GM19099 (cell line): ENCODE data around the gene SMIM23.

Source experiments
- POLR2A ChIP-seq: IDR thresholded peaks from 3 replicates; pipeline ENCODE4 v1.6.1; 2011; ENCODE audit warnings: low read depth; ENCODE audit not compliant: insufficient read length; ENCODE audit errors: extremely low read depth

The SMIM23 gene

DNA sequence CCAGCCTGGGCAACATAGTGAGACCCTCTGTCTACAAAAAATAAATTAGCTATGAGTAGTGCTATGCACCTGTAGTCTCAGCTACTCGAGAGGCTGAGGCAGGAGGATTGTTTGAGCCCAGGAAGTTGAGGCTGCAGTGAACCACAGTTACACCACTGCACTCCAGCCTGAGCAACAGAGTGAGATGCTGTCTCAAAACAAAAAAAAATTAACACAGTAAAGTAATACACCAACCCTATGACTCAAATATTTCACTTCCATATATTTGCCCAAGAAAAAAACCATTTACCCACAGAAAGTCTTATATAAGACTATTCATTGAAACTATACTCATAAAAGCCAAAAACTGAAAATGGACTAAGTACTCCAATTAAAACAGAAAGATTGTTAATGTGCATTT lies 16.2 kb downstream of the SMIM23 start:
- TF ChIP-seq POLR2A = no peak

DNA sequence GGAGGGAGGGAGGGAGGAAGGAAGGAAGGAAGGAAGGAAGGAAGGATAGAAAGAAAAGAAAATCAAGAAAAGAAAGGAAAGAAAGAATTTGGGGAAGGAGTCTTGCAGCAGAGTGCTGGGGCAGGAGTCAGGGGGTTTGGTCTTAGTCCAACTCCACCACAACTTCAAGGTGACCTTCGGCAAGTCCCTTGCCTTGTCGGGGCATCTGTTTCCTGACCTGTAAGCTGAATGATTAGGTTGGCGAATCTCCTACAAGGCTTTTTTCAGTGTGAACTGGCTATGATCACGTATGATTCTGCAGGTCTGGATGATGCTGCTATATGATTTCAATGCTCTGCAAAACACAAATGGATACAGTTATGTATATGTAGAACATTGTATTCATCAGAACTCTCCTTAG lies 20.1 kb downstream of the SMIM23 start:
- TF ChIP-seq POLR2A = no peak

DNA sequence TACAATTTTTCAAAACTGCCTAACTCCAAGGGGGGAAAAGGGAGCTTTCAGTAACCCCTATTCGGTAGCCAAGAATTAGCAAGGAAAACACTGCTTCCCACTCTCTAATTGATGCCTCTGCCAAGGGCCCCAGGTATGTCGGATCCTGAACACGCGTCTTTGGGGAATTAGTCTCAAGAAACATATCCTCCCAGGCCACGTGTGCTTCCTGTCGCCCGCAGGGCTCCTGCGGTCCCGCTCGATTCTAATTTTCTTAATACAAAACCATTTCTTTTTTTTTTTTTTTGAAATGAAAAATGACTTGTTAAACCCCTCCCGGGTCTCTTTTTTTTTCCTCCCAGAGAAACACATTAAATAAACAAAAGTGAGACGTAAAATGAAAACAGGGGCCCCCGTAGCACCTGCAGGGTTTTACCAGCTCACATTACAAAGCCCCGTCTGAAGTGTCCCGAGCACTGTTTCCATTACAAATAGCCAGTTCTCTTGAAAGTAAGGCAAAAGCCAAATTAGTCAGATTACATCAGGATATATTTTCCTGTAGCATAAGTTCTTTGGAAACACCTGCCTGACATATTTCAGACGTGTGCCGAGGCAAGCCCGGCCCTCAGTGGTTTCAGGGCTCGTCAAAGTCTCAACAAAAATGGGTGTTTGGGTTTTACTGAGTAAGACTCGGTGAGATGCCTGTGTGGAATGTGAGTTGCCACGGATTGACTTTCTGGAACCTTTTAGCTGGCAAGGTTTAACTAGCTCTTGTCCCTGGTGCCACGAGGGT lies 21.5 kb downstream of the SMIM23 start:
- TF ChIP-seq POLR2A = no peak

DNA sequence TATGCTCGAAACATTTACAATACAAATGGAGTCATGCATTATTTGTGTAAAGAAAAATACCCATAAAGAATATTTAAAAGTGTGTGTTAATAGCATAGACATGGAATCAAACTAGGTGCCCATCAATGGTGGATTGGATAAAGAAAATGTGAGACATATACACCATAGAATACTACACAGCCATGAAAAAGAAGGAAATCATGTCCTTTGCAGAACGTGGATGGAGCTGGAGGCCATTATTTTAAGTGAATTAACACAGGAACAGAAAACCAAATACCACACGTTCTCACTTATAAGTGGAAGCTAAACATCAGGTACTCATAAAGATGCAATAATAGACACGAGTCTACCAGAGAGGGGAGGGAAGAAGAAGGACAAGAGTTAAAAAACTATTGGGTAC lies 22.8 kb downstream of the SMIM23 start:
- no peak for TF ChIP-seq POLR2A

DNA sequence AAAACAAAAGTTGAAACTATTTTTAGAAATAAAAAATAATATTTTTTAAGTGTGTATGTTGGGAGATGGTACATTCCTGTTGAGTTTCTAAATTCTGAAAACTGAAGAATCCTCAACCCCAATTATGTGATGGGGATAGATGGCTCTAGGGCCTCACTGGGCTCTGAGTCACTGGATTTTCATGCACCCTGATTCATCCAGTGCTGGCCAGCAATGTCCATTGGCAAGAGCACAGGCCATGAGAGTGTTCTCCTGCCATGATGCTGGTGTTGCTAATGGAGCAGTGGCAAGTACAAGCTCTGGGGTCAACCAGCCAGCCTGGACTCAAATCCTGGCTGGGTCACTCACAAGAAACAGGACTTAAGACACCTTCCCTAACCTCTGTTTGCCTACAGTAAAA lies 23.3 kb downstream of the SMIM23 start:
- no peak for TF ChIP-seq POLR2A

DNA sequence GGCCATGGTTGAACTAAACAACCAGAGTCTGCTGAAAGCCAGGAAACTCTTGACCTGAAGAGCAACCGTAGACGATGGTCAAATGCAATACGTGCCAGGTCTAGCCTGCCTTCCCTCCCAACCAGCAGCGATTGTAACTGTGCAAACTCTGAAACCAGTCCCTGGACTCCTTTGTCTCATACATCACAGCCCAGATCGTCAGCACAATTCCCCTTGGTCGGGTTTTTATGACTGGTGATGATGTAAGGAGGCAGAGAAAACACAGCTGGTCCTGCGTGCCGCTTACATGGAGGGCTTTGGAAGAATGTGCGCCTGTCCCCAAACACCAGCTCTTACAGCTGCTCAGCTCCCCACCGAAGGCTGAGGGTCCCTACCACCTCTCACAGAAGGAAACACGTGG lies 24.6 kb downstream of the SMIM23 start:
- TF ChIP-seq POLR2A = no peak

DNA sequence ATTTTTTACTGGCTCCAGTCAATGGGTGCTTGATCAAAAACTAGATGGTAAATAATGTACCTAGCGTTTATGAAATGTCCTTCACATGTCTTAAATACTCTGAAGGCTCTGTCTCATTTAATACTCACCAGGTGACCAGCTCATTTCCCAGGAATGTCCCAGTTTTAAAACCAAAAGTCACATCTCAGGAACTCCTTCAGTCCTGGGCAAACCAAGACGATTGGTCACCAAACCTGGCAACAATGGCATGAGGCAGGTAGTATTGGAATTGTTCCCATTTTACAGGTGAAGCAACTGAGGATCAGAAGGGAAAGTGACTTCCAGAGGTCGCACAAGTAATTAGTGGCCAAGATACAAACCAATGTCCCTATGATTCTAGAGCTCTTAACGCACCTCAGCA lies 27.7 kb downstream of the SMIM23 start:
- no peak for TF ChIP-seq POLR2A

DNA sequence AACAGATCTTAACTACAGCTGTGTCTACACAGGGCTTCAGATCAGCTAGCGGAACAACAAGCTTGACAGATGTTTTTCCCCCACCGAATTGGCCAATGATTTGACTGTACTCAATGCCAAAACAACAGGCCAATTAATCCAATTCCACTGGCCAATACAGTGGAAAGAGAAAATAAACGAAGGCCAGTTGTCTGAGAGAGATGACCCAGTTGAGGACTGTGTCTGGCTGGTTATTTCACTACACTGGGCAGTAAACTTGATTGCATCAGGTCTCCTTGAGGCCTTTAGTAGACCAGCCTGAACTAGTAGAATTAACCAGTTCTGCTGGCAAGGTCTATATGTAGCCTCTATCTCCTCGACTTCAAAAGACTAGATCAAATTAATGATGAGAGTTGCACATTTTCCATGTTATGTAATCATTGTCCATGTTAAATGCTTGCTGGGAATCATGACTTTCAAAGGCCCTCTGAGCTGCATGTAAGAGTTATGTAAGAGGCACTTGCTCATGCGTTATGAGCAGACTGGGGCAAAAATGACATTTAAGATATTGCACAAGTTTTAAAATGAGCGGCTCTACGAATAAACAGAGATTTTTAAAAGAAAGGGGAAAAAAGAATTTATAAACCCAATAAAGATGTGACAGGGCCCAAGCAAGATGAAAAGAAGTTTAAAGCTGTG lies 28.3 kb downstream of the SMIM23 start:
- no peak for TF ChIP-seq POLR2A

DNA sequence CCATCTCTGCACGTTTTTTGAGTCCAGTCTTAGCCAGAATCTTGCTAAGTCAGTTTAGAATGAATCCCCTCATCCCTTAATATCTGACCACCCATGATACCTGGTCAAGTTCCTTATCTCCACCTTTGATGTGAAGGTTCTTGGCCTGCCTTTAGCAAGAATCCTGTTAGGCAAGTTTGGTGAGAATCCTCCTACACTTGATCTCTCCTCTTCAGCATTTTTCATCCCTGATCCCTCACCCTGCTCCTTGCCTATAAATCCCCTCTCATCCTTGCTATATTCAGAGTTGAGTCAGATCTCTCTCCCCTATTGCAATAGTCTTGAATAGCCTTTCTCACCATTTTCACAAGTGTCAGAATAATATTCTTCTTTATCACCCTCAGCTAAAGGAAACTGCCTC lies 31.0 kb downstream of the SMIM23 start:
- no peak for TF ChIP-seq POLR2A

DNA sequence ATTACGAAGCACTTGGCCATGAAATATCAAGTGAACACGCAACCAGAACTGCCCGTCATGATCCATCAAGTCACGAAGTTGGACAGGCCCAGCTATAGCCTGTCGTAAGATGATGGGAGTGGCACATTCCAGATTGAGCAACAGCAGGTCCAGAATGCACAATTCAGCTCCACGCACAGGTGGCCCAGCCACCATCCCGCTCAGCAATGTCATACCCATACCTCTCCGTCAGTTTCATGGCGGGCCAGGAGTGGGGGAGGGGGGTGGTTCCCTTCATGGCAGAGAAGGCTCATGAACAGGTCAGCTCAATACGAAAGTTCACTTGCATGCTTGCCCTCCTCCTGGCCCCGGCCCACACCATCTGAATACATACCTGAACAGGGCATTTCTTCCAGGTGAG lies 34.9 kb downstream of the SMIM23 start:
- no peak for TF ChIP-seq POLR2A

DNA sequence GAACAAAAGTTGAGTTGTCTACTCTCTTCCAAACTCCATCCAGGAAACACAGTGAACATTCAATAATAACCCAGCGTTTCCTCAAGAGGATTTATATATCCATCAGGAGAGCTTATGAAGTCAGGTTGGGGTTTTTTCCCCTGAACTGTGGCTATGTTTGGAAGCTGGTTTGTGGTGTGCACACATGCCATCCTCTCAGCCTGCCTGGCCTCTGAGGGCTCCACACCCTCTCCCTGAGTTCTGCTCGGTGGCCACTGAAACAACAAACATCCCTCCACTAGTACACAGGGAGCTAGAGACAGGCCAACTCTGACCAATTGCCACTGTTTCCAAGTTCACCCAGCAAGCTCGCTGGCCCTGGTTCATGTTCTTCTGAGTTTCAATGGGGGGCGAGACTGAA lies 35.7 kb downstream of the SMIM23 start:
- TF ChIP-seq POLR2A = no peak

DNA sequence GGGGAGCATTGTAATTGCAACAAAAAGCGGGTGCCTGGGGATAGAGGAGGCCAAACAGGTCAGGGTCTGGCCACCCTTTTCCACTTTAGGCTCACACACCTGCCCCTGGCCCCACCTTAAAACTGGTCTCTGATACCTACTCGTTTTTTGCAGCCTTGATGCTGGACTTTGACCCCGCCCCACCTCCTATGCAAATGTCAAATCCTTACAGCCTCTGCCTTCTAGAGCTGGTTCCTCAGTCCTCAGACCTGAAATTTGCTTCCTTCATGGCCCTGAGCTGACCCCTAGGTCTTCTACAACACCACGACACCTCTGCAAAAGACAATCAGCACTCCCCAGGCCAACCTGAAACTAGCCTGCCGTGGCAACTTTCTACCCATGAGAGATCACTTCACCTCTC lies 37.7 kb downstream of the SMIM23 start:
- no peak for TF ChIP-seq POLR2A

DNA sequence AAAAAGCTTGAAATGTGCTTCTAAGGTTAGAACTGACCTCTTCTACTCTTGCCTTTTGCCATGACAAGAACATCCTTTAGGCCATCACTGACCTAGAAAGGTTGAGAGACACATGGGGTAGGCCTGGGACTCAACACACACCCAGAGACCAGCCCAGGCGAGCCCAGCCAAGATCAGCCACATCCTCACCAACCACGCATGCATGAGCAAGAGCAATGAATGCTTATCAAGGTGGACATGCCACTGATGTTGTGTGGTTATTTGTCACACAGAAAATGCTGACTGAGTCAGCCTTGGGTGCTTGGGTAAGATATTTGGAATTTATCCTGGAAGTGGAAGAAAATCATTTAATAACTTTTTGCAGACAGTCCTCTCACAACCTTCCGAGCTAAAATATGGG lies 39.4 kb downstream of the SMIM23 start:
- no peak for TF ChIP-seq POLR2A

DNA sequence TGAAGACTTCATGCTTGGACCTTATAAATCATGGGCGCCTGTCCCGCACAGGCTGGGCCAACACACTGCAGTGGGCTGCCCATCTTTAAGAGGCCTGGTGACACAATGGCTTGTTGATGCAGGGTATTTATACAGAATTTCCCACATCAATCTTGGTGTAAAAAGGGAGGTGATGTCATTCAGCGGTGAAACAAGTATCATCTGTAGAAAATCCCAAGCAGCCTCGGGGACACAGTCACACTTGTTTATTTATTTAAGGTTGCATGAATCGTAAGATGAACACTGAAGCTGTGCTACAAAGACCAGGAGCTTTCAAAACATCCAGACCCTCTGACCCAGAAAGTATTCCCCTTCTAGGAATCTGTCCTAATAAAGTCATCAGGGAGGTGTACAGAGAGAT lies 40.5 kb downstream of the SMIM23 start:
- no peak for TF ChIP-seq POLR2A

DNA sequence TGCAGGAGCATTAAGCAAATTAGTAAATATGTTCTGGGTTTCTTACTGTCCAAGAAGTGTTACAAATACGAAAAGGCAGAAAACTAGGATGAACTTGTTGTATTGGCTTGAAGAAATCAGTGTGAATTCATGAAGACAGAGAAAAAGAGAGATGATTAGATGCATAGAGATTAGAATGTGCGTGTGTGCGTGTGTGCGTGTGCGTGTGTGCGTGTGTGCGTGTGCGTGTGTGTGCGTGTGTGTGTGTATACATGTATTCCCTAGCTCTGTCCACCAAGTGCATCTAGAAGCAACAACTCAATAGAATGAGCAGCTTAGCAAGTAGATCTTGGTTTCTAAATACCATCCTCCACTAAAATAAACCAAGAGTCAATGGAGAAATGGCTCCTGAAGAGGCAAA lies 41.5 kb downstream of the SMIM23 start:
- TF ChIP-seq POLR2A = no peak

DNA sequence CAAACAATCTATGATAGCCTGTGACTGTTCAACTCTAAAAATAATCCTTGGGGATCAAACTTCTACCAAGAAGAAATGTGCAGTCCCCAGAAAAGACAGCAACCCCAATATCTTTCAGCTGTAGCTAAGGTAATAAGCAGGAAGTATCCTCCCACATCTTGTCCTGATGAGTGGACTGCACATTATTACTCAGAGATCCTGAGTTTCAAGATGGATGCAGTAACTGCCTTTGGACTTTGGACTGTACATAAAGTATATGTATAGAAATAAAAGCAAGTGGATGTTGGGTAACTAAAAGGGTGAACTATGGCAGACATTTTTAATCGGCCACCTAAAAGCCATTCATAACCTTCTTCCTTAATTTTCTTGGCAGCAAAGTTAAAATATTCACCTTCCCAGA lies 45.1 kb downstream of the SMIM23 start:
- TF ChIP-seq POLR2A = no peak

DNA sequence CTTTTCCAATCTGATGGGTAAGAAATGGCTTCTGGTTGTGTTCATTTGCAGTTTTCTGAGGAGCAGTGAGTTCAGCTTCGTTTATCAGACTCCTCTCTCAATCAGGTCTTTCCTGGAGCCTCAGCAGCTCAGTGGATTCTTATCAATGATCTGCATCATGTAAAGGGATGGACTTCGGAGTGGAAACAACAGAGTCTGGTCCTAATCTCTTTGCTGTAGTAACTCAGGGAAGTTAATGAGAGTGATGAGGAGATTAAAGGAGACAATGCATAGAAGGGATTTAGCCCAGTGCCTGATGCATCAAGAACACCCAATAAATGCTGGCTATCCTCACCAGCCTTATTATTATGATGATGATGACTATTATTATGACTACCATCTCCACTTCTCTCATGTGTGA lies 47.2 kb downstream of the SMIM23 start:
- TF ChIP-seq POLR2A = no peak

DNA sequence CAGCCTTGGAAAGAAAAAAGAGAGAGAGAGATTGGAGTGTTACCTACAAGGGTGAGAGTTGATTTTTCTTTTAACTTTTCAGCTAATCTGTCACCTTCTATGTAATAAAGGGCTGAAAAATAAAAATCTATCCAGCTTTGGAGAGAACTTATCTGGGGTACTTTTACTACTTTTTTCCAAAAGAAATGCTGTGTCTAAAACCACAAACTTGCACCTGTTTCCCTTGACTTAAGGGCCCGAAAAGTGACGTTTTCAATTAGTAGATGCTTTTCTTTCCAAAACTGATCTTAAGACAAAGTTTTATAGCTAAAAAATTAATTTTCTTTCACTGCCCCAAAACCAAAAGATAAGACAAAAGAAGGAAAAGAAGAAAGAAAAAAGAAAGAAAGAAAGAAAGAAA lies 48.8 kb downstream of the SMIM23 start:
- no peak for TF ChIP-seq POLR2A

DNA sequence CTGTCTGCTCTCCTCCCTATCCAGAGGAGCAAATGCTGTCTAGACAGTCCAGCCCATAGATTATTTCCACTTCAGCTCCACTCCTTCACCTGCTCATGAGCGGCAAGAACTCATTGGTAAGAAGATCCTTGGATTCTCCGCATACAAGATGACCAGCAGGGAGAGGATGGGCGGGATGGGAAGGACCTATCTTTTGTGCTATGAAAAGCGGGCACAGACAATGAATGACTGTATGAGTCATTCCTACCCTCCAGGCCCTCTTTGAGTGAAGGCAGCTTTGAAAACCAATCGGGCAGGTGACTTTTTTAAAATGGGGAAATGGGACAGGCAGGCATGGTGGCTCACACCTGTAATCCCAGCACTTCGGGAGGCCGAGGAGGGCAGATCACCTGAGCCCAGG lies 49.4 kb downstream of the SMIM23 start:
- TF ChIP-seq POLR2A = no peak
